Mesendoderm (in vitro differentiated cells): Measurements from ENCODE around the gene RUNX2.

Experiments used
- DNase-seq: peaks from one replicate; pipeline ENCODE4 v3.0.0; 2013
- H2AK5ac ChIP-seq: 2 replicates; pipeline ENCODE4 v1.6.1; 2013; ENCODE audit warnings: low read length, inconsistent platforms
- H2BK120ac ChIP-seq: 2 replicates; pipeline ENCODE4 v1.6.1; 2013; ENCODE audit warnings: low read depth, mild to moderate bottlenecking, low read length, moderate library complexity, mixed read lengths
- H2BK15ac ChIP-seq: replicated peaks from 2 replicates; pipeline ENCODE4 v1.6.1; 2013; ENCODE audit warnings: low read depth, mild to moderate bottlenecking, moderate library complexity
- H2BK5ac ChIP-seq: 2 replicates; pipeline ENCODE4 v1.6.1; 2013; ENCODE audit warnings: low read length, inconsistent platforms
- H3K18ac ChIP-seq: 2 replicates; pipeline ENCODE4 v1.6.1; 2013; ENCODE audit warnings: mild to moderate bottlenecking, low read length, mixed read lengths
- H3K23ac ChIP-seq: one replicate; pipeline ENCODE4 v1.6.1; 2013; ENCODE audit warnings: low read length
- H3K27ac ChIP-seq: 2 replicates; pipeline ENCODE4 v1.5.1; 2013; ENCODE audit warnings: low read depth, mild to moderate bottlenecking, inconsistent platforms, low read length, moderate library complexity
- H3K27me3 ChIP-seq: 2 replicates; pipeline ENCODE4 v1.6.1; 2013; ENCODE audit warnings: low read length, control low read depth, mild to moderate bottlenecking, inconsistent platforms; ENCODE audit not compliant: insufficient read depth, poor library complexity
- H3K36me3 ChIP-seq: 2 replicates; pipeline ENCODE4 v1.6.1; 2013; ENCODE audit warnings: low read length, inconsistent platforms; ENCODE audit not compliant: control insufficient read depth, insufficient read depth
- H3K4ac ChIP-seq: one replicate; pipeline ENCODE4 v1.6.1; 2013; ENCODE audit warnings: low read depth, mild to moderate bottlenecking, low read length, moderate library complexity
- H3K4me1 ChIP-seq: 2 replicates; pipeline ENCODE4 v1.6.1; 2013; ENCODE audit warnings: low read depth, low read length, inconsistent platforms; ENCODE audit not compliant: control insufficient read depth
- H3K4me2 ChIP-seq: 2 replicates; pipeline ENCODE4 v1.6.1; 2013; ENCODE audit warnings: low read length
- H3K4me3 ChIP-seq: 2 replicates; pipeline ENCODE4 v1.5.1; 2013; ENCODE audit warnings: mild to moderate bottlenecking, low read length
- H3K56ac ChIP-seq: one replicate; pipeline ENCODE4 v1.6.1; 2013; ENCODE audit warnings: low read length
- H3K79me1 ChIP-seq: 2 replicates; pipeline ENCODE4 v1.6.1; 2013; ENCODE audit warnings: low read length, inconsistent platforms
- H3K79me2 ChIP-seq: 2 replicates; pipeline ENCODE4 v1.6.1; 2013; ENCODE audit warnings: mild to moderate bottlenecking, low read length; ENCODE audit not compliant: control insufficient read depth, insufficient read depth
- H3K9ac ChIP-seq: 2 replicates; pipeline ENCODE4 v1.6.1; 2013; ENCODE audit warnings: low read length, inconsistent platforms
- H4K5ac ChIP-seq: one replicate; pipeline ENCODE4 v1.6.1; 2013; ENCODE audit warnings: low read length
- H4K8ac ChIP-seq: one replicate; pipeline ENCODE4 v1.6.1; 2013; ENCODE audit warnings: low read depth, mild to moderate bottlenecking, control low read depth, low read length, moderate library complexity
- WGBS: extraction: QIAGEN DNeasy Blood & Tissue Kit; methylation state at CpG from one replicate; pipeline ENCODE4 v1.1.7; 2013; ENCODE audit warnings: low lambda C conversion rate, missing lambda C conversion rate; ENCODE audit not compliant: insufficient coverage; ENCODE audit errors: extremely low coverage; 5-methylcytosine and 5-hydroxymethylcytosine counted together

RUNX2 gene

GRCh38 chr6:45495429-45496084 is 167.4 kb downstream of the RUNX2 start:
- WGBS: no CpG with 5 or more reads among the region's 3 CpGs
- no peaks in the 10 kb centered on the region for H3K79me1 ChIP-seq

GRCh38 chr6:45496085-45496433 is 167.9 kb downstream of the RUNX2 start:
- Histone ChIP-seq H3K27ac (no peak overlapping the region), H2BK120ac (no peak overlapping the region), H3K18ac (no peak overlapping the region), H3K9ac (no peak overlapping the region), H3K4me2 (no peak overlapping the region), H3K23ac (no peak overlapping the region), H4K5ac (no peak overlapping the region), H2BK5ac (no peak overlapping the region), H3K36me3 (no peaks in the 10 kb centered on the region), H2AK5ac (no peak overlapping the region), H3K4ac (no peak overlapping the region), H3K4me1 (no peaks in the 10 kb centered on the region), H4K8ac (no peak overlapping the region), H3K4me3 (no peak overlapping the region), H3K56ac (no peak overlapping the region), H3K27me3 (no peaks in the 10 kb centered on the region), H3K79me2 (no peaks in the 10 kb centered on the region), H3K79me1 (no peaks in the 10 kb centered on the region), H2BK15ac (no peak overlapping the region)
- DNase-seq: no peak
- WGBS: no CpG with 5 or more reads among the region's 6 CpGs

More at GRCh38 chr6:45495429-45496084, 167.4 kb downstream of the RUNX2 start:
- Histone ChIP-seq H3K27ac (no peak overlapping the region), H3K18ac (no peak overlapping the region), H3K4me2 (no peak overlapping the region), H4K5ac (no peak overlapping the region), H2BK5ac (no peak overlapping the region), H3K79me2 (no peaks in the 10 kb centered on the region), H3K27me3 (no peaks in the 10 kb centered on the region), H3K23ac (no peak overlapping the region), H3K9ac (no peak overlapping the region), H2BK120ac (no peak overlapping the region), H3K36me3 (no peaks in the 10 kb centered on the region), H2BK15ac (no peak overlapping the region), H2AK5ac (no peak overlapping the region), H3K4me1 (no peaks in the 10 kb centered on the region), H3K4ac (no peak overlapping the region), H3K56ac (no peak overlapping the region), H4K8ac (no peak overlapping the region), H3K4me3 (no peak overlapping the region)
- DNase-seq: peak; percentile 23

- no peaks in the 10 kb centered on the region for H3K36me3 ChIP-seq
- H3K4ac ChIP-seq: no peak overlapping the region
- DNase-seq: no peak
- no peaks in the 10 kb centered on the region for H3K79me1 ChIP-seq
- no peak overlapping the region for H3K23ac ChIP-seq
- no peak overlapping the region for H3K18ac ChIP-seq
- no peak overlapping the region for H3K4me3 ChIP-seq
- no peak overlapping the region for H3K27ac ChIP-seq
- H4K8ac ChIP-seq: no peak overlapping the region
- H4K5ac ChIP-seq: no peak overlapping the region
- no peak overlapping the region for H2BK5ac ChIP-seq
- no peak overlapping the region for H3K56ac ChIP-seq
- H3K79me2 ChIP-seq: no peaks in the 10 kb centered on the region
- no peak overlapping the region for H2AK5ac ChIP-seq
- H2BK120ac ChIP-seq: no peak overlapping the region
- no peak overlapping the region for H3K9ac ChIP-seq
- no peak overlapping the region for H2BK15ac ChIP-seq
- no peaks in the 10 kb centered on the region for H3K4me1 ChIP-seq
- no CpG with 5 or more reads among the region's 1 CpG for WGBS
- H3K27me3 ChIP-seq: no peaks in the 10 kb centered on the region
- no peak overlapping the region for H3K4me2 ChIP-seq
Measured at GRCh38 chr6:45498591-45498990, 170.5 kb downstream of the RUNX2 start.

GRCh38 chr6:45500924-45501816 is 173.0 kb downstream of the RUNX2 start:
- Histone ChIP-seq H3K4me1 (no peaks in the 10 kb centered on the region), H3K79me2 (no peaks in the 10 kb centered on the region), H3K27me3 (no peaks in the 10 kb centered on the region), H3K9ac (no peak overlapping the region), H4K5ac (no peak overlapping the region), H2BK120ac (no peak overlapping the region), H3K27ac (no peak overlapping the region), H3K4ac (no peak overlapping the region), H3K23ac (no peak overlapping the region), H2BK5ac (no peak overlapping the region), H3K36me3 (no peaks in the 10 kb centered on the region), H3K4me3 (no peak overlapping the region), H2AK5ac (no peak overlapping the region), H3K18ac (no peak overlapping the region), H3K4me2 (no peak overlapping the region), H2BK15ac (no peak overlapping the region), H3K79me1 (no peaks in the 10 kb centered on the region), H4K8ac (no peak overlapping the region), H3K56ac (no peak overlapping the region)
- no CpG with 5 or more reads among the region's 6 CpGs for WGBS
- DNase-seq: peak; percentile 91

- no peaks in the 10 kb centered on the region for H3K79me1 ChIP-seq
- H3K4me3 ChIP-seq: no peak overlapping the region
- H2BK5ac ChIP-seq: no peak overlapping the region
- no peak overlapping the region for H2AK5ac ChIP-seq
- no peak overlapping the region for H3K23ac ChIP-seq
- H4K5ac ChIP-seq: no peak overlapping the region
- no peak overlapping the region for H3K4ac ChIP-seq
- no peak overlapping the region for H3K56ac ChIP-seq
- H3K18ac ChIP-seq: no peak overlapping the region
- no peak overlapping the region for H2BK120ac ChIP-seq
- no peak overlapping the region for H3K9ac ChIP-seq
- WGBS: no CpG with 5 or more reads among the region's 6 CpGs
- no peak overlapping the region for H2BK15ac ChIP-seq
- no peak overlapping the region for H4K8ac ChIP-seq
- H3K27me3 ChIP-seq: no peaks in the 10 kb centered on the region
- no peak for DNase-seq
- no peak overlapping the region for H3K4me2 ChIP-seq
- H3K4me1 ChIP-seq: no peaks in the 10 kb centered on the region
- H3K27ac ChIP-seq: no peak overlapping the region
- H3K79me2 ChIP-seq: no peaks in the 10 kb centered on the region
- no peaks in the 10 kb centered on the region for H3K36me3 ChIP-seq
Measured at GRCh38 chr6:45502456-45502855, 174.3 kb downstream of the RUNX2 start.
